Measurements from ENCODE around the gene ACOXL. TPM values are rescaled to one million over a fixed set of nuclear protein-coding genes. Genes with fewer than 3 reads are reported as not detected.

ACOXL gene
- total and polyA plus RNA-seq, 12 donors: 0.05 to 0.19 (median 0.12) TPM; not detected in 8

DNA sequence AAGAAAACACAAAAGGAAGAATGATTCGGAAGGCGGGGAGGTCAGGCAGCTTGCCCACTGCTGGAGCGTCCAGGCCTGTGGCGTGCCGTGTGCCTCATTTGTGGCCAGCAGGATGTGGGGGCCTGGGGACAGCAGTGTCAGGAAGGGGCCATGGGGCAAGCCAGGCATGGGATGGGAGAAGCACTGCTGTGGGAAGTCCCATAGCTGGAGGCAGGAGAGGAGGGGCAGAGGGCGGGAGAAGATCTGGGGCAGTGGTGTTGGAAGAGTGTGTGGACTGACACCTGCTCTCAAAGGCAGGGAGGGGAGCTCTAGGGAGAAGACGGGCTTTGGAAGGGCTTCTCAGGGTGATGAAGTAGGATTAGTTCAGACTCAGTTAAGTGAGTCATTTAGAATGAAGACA lies 133.7 kb downstream of the ACOXL start:
- H3K27me3 ChIP-seq: peaks cover 4% of the 10 kb centered on the region
- no peak overlapping the region for H3K4me3 ChIP-seq
- WGBS, 4 donors: 69 to 76% (median 73%) methylated on average over 7 of the region's 7 CpGs
- TF ChIP-seq, protein P1, sequence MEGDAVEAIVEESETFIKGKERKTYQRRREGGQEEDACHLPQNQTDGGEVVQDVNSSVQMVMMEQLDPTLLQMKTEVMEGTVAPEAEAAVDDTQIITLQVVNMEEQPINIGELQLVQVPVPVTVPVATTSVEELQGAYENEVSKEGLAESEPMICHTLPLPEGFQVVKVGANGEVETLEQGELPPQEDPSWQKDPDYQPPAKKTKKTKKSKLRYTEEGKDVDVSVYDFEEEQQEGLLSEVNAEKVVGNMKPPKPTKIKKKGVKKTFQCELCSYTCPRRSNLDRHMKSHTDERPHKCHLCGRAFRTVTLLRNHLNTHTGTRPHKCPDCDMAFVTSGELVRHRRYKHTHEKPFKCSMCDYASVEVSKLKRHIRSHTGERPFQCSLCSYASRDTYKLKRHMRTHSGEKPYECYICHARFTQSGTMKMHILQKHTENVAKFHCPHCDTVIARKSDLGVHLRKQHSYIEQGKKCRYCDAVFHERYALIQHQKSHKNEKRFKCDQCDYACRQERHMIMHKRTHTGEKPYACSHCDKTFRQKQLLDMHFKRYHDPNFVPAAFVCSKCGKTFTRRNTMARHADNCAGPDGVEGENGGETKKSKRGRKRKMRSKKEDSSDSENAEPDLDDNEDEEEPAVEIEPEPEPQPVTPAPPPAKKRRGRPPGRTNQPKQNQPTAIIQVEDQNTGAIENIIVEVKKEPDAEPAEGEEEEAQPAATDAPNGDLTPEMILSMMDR (IDR thresholded peaks at IDR 0.05): no peak
- no peak for TF ChIP-seq POLR2A (IDR thresholded peaks at IDR 0.05)
- intact Hi-C loops (cut with DNase I): no loop called here
- H3K9me3 ChIP-seq (replicated peaks in 1 of 3): no peaks in the 10 kb centered on the region
- no peak for DNase-seq
- H3K4me1 ChIP-seq (replicated peaks in 1 of 2): no peaks in the 10 kb centered on the region
- no peaks in the 10 kb centered on the region for H3K36me3 ChIP-seq (replicated peaks in 1 of 2)
- no peak overlapping the region for H3K27ac ChIP-seq

- Histone ChIP-seq H3K36me3 (replicated peaks in 1 of 2) (no peaks in the 10 kb centered on the region), H3K4me3 (no peak overlapping the region), H3K27ac (no peak overlapping the region), H3K9me3 (replicated peaks in 1 of 3) (no peaks in the 10 kb centered on the region), H3K27me3 (peaks cover 4% of the 10 kb centered on the region), H3K4me1 (replicated peaks in 1 of 2) (no peaks in the 10 kb centered on the region)
- WGBS, 4 donors: 76 to 82% (median 77%) methylated on average over 8 of the region's 8 CpGs
- intact Hi-C loops (cut with DNase I): no loop called here
- no peak for DNase-seq
- no peak for TF ChIP-seq POLR2A (IDR thresholded peaks at IDR 0.05)
- TF ChIP-seq, protein P1 (IDR thresholded peaks at IDR 0.05): no peak
Observed at GRCh38 chr2:110866466-110866865, 134.1 kb downstream of the ACOXL start.

DNA sequence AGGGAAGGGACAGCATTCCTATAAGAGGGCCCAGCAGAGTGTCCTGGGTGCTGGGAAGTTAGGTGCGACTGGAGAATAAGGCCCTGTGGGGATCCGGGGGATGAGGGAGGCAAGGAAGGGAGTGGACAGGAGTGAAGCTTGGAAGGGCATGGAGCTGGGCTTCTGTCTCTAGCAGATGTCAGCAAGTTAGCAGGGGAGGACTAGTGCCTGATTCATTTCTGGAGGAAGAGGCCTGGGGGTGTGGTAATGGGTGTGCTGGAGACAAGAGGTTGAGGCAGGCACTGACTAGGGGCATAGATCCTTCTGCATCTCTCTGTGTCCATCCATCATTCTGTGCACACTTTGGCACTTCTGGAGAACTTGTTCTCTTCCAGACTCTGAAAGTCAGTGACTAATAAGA lies 134.7 kb downstream of the ACOXL start:
- no peak for TF ChIP-seq POLR2A (IDR thresholded peaks at IDR 0.05)
- TF ChIP-seq, protein P1 (IDR thresholded peaks at IDR 0.05): no peak
- H3K4me1 ChIP-seq (replicated peaks in 1 of 2): no peaks in the 10 kb centered on the region
- H3K27me3 ChIP-seq: peaks cover 4% of the 10 kb centered on the region
- no peaks in the 10 kb centered on the region for H3K36me3 ChIP-seq (replicated peaks in 1 of 2)
- no peaks in the 10 kb centered on the region for H3K9me3 ChIP-seq (replicated peaks in 1 of 3)
- H3K4me3 ChIP-seq: no peak overlapping the region
- 69 to 88% (median 83%) methylated on average over 2 of the region's 2 CpGs for whole genome bisulfite sequencing, 4 donors
- DNase-seq: no peak
- no peak overlapping the region for H3K27ac ChIP-seq
- intact Hi-C loops (cut with DNase I): no loop called here

DNA sequence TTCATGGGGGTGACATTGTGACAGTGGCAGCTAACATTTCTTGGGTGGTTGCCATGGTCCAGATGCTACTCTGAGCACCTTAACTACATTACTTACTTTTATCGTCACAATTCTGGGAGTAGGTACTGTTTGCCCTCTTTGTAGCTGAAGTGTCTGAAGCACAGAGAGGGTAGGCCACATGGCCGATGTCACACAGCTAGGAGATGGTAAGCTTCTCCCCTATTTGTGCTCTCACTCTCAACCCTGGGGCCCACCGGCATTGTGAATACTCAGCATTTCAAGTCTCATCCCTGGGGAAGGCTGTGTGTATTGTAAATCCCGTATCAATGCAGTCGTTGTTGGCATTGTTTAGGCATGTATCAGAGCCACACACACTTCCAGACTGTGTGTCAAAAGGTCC lies 136.6 kb downstream of the ACOXL start:
- H3K9me3 ChIP-seq (replicated peaks in 1 of 3): no peaks in the 10 kb centered on the region
- TF ChIP-seq, protein P1 (IDR thresholded peaks at IDR 0.05): no peak
- TF ChIP-seq POLR2A (IDR thresholded peaks at IDR 0.05): no peak
- H3K27me3 ChIP-seq: peaks cover 2% of the 10 kb centered on the region
- WGBS, 4 donors: 71 to 100% (median 86%) methylated on average over 3 to 5 of the region's 5 CpGs
- intact Hi-C loops (cut with DNase I): no loop called here
- no peak for DNase-seq
- no peak overlapping the region for H3K27ac ChIP-seq
- no peak overlapping the region for H3K4me3 ChIP-seq
- no peaks in the 10 kb centered on the region for H3K36me3 ChIP-seq (replicated peaks in 1 of 2)
- H3K4me1 ChIP-seq (replicated peaks in 1 of 2): no peaks in the 10 kb centered on the region
